Measurements from ENCODE around the gene GIGYF1.
"Not testable (repeated sequence)": the region's sequence is repeated elsewhere in the genome, so short reads cannot be mapped to it uniquely, and the experiment has no call there.

Gene GIGYF1

GRCh38 chr7:100710452-100710851 lies 16.4 kb upstream of the GIGYF1 start:
- POLR2A ChIA-PET: no interaction called here

GRCh38 chr7:100708395-100708794 lies 14.3 kb upstream of the GIGYF1 start:
- no peak overlapping the region for H3K4me3 ChIP-seq (ENCODE audit: low read depth, low read length)
- ChIA-PET POLR2A (no interaction called here), CTCF (interaction anchor here (1.0 to 14.6 kb wide), 3 partner anchors 12 to 142 kb away, joined by 3 to 330 read pairs (median 4); partner anchors contain the start of genes EPHB4, EPO and SLC12A9)
- TF ChIP-seq CTCF (IDR thresholded peaks at IDR 0.05; ENCODE audit: insufficient read depth, low read length, missing control alignments): no peak
- DNase-seq (ENCODE audit: low read depth, low spot score): no peak

More at GRCh38 chr7:100710452-100710851, 16.4 kb upstream of the GIGYF1 start:
- no peak for DNase-seq (ENCODE audit: low read depth, low spot score)
- no peak overlapping the region for H3K4me3 ChIP-seq (ENCODE audit: low read depth, low read length)
- no peak for TF ChIP-seq CTCF (IDR thresholded peaks at IDR 0.05; ENCODE audit: insufficient read depth, low read length, missing control alignments)
- CTCF ChIA-PET: interaction anchor here (1.7 to 14.6 kb wide), 3 partner anchors 10 to 140 kb away, joined by 3 to 330 read pairs (median 9); partner anchors contain the start of genes EPO and SLC12A9

- no peak for TF ChIP-seq CTCF (IDR thresholded peaks at IDR 0.05; ENCODE audit: insufficient read depth, low read length, missing control alignments)
- peak overlapping the region; percentile 92 for H3K4me3 ChIP-seq (ENCODE audit: low read depth, low read length)
- ChIA-PET POLR2A (interaction anchor here (1.2 to 2.4 kb wide), 4 partner anchors 13 to 169 kb away, joined by 6 to 17 read pairs (median 10); partner anchors contain the start of genes GIGYF1, SRRT and TRIP6), CTCF (interaction anchor here (1.8 to 14.6 kb wide), 9 partner anchors 8 to 150 kb away, joined by 6 to 330 read pairs (median 28); partner anchors contain the start of genes EPHB4, GIGYF1 and SLC12A9)
- DNase-seq (ENCODE audit: low read depth, low spot score): no peak
Measured at GRCh38 chr7:100706672-100707311, 12.7 kb upstream of the GIGYF1 start.

GRCh38 chr7:100705753-100706671 lies 12.0 kb upstream of the GIGYF1 start, which contains the start of gene POP7:
Gene POP7 (plus strand): TSS chr7:100706121. CDS start chr7:100706831, 710 bp downstream.
- POLR2A ChIA-PET: interaction anchor here (0.6 to 2.4 kb wide), 14 partner anchors 12 to 184 kb away, joined by 3 to 22 read pairs (median 6); partner anchors contain the start of genes EPHB4, FBXO24, GIGYF1 and LRCH4
- DNase-seq (ENCODE audit: low read depth, low spot score): peak; percentile 88
- TF ChIP-seq CTCF (IDR thresholded peaks at IDR 0.05; ENCODE audit: insufficient read depth, low read length, missing control alignments): no peak
- H3K4me3 ChIP-seq (ENCODE audit: low read depth, low read length): peak within 1 kb of the TSS; percentile 92
- CTCF ChIA-PET: interaction anchor here (0.6 to 14.6 kb wide), 62 partner anchors 8 to 512 kb away, joined by 3 to 330 read pairs (median 5); partner anchors contain the start of genes EPHB4, EPO, FBXO24 and GIGYF1

GRCh38 chr7:100705320-100705752 lies 11.3 kb upstream of the GIGYF1 start:
- ChIA-PET POLR2A (interaction anchor here (0.8 to 2.4 kb wide), 12 partner anchors 12 to 184 kb away, joined by 3 to 22 read pairs (median 6); partner anchors contain the start of genes EPHB4, FBXO24, GIGYF1 and LRCH4), CTCF (interaction anchor here (0.6 to 14.6 kb wide), 63 partner anchors 9 to 513 kb away, joined by 3 to 330 read pairs (median 5); partner anchors contain the start of genes EPHB4, EPO, FBXO24 and GIGYF1)
- TF ChIP-seq CTCF (IDR thresholded peaks at IDR 0.05; ENCODE audit: insufficient read depth, low read length, missing control alignments): peak; percentile 98
- H3K4me3 ChIP-seq (ENCODE audit: low read depth, low read length): peak overlapping the region; percentile 92
- DNase-seq (ENCODE audit: low read depth, low spot score): no peak

GRCh38 chr7:100701089-100701488 lies 7.0 kb upstream of the GIGYF1 start:
- H3K4me3 ChIP-seq (ENCODE audit: low read depth, low read length); DNase-seq (ENCODE audit: low read depth, low spot score); POLR2A ChIA-PET: not testable (repeated sequence)
- CTCF ChIA-PET: interaction anchor here (0.6 to 14.6 kb wide), 7 partner anchors 10 to 231 kb away, joined by 3 to 330 read pairs (median 3); partner anchors contain the start of genes GIGYF1 and SLC12A9
